ENCODE data around the gene DUSP28. TPM values are rescaled to one million over a fixed set of nuclear protein-coding genes. Genes with fewer than 3 reads are reported as not detected.

The DUSP28 gene
- total RNA-seq, 1 experiment from 2014 or later = 6.3 TPM

DNA sequence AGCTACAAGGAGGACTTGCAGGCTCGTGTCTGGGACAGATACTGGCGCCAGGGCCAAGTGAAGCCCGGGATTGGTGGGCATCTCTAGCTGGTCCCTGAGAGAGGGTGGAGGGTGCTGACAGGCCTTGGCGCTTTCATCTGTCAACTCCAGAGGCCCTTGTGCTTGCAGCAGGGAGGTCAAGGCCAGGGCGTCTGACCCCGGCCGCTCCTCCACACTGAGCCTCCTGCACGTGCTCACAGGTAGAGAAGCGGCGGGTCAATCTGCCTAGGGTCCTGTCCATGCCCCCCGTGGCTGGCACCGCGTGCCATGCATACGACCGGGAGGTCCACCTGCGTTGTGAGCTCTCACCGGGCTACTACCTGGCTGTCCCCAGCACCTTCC lies 35.9 kb downstream of the DUSP28 start:
- H3K4me3 ChIP-seq = no peak overlapping the region
- no peak for DNase-seq
- no peaks in the 10 kb centered on the region for H3K27me3 ChIP-seq
- no peaks in the 10 kb centered on the region for H3K9me3 ChIP-seq
- H3K36me3 ChIP-seq = no peaks in the 10 kb centered on the region

DNA sequence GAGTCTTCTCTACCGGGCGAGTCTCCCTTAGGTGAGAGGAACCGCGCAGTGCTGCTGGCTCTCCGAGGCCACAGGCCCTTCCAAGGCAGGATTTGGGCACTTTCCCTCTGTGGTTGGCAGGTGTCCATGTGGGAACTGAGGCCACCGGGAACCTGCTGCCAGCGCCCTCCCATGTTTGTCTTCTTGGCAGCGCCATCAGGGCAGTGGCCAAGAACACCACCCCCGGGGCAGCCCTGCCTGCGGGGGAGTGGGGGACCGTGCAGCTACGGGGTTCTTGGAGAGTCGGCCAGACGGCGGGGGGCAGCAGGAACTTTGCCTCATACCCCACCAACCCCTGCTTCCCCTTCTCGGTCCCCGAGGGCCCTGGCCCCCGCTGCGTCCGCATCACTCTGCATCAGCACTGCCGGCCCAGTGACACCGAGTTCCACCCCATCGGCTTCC lies 36.4 kb downstream of the DUSP28 start:
- Histone ChIP-seq H3K27me3 (no peaks in the 10 kb centered on the region), H3K4me3 (no peak overlapping the region), H3K36me3 (no peaks in the 10 kb centered on the region), H3K9me3 (no peaks in the 10 kb centered on the region)
- DNase-seq = no peak

- no peaks in the 10 kb centered on the region for H3K27me3 ChIP-seq
- H3K9me3 ChIP-seq = no peaks in the 10 kb centered on the region
- H3K36me3 ChIP-seq = no peaks in the 10 kb centered on the region
- no peak overlapping the region for H3K4me3 ChIP-seq
- no peak for DNase-seq
These were observed 36.9 kb downstream of the DUSP28 start for GRCh38 chr2:240597054-240597418.

GRCh38 chr2:240597419-240598181 lies 37.4 kb downstream of the DUSP28 start:
- H3K36me3 ChIP-seq = no peaks in the 10 kb centered on the region
- DNase-seq = no peak

DNA sequence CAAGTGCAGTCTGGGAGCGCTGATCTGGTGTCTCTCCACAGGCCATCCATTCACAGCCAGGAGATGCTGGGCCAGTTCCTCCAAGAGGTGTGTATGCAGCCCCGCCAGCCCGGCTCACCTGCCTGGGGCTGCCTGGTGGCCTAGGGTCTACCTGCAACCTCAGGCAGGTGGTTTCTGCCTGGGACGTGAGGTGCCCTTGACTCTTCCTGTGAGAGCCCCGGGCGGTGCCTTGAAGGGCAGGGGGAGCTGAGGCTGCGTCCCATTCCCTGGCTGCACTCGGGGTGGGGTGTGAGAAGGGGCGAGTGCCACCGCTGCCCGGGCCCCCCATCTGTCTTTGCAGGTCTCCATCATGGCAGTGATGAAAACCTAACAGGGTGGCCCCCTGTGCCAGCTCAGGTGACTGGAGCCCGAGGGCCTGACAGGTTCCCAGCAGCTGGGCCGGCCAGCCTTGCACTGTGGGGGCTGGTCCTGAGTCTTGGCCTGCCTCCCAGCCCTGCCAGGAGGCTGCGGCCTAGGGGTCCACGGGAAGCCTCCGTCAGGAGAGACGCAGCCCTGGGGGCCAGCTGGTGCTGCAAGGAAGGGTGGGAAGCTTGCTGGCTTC lies 38.3 kb downstream of the DUSP28 start:
- Histone ChIP-seq H3K4me3 (no peak overlapping the region), H3K27me3 (no peaks in the 10 kb centered on the region), H3K9me3 (no peaks in the 10 kb centered on the region), H3K36me3 (no peaks in the 10 kb centered on the region)
- DNase-seq = no peak

More at GRCh38 chr2:240597419-240598181, 37.4 kb downstream of the DUSP28 start:
- Histone ChIP-seq H3K9me3 (no peaks in the 10 kb centered on the region), H3K4me3 (no peak overlapping the region), H3K27me3 (no peaks in the 10 kb centered on the region)

- no peak for DNase-seq
- Histone ChIP-seq H3K9me3 (no peaks in the 10 kb centered on the region), H3K36me3 (no peaks in the 10 kb centered on the region), H3K27me3 (no peaks in the 10 kb centered on the region), H3K4me3 (no peak overlapping the region)
These were observed 39.0 kb downstream of the DUSP28 start for GRCh38 chr2:240599141-240599583.

- no peak for DNase-seq
- Histone ChIP-seq H3K27me3 (no peaks in the 10 kb centered on the region), H3K9me3 (no peaks in the 10 kb centered on the region), H3K36me3 (no peaks in the 10 kb centered on the region), H3K4me3 (no peak overlapping the region)
These were observed 40.3 kb downstream of the DUSP28 start for GRCh38 chr2:240600451-240600961.

GRCh38 chr2:240601061-240601830 lies 41.1 kb downstream of the DUSP28 start:
- Histone ChIP-seq H3K36me3 (no peaks in the 10 kb centered on the region), H3K9me3 (no peaks in the 10 kb centered on the region), H3K27me3 (no peaks in the 10 kb centered on the region), H3K4me3 (no peak overlapping the region)
- DNase-seq = no peak

GRCh38 chr2:240601831-240602160 lies 41.6 kb downstream of the DUSP28 start:
- Histone ChIP-seq H3K9me3 (no peaks in the 10 kb centered on the region), H3K4me3 (no peak overlapping the region), H3K27me3 (no peaks in the 10 kb centered on the region), H3K36me3 (no peaks in the 10 kb centered on the region)
- DNase-seq = no peak

DNA sequence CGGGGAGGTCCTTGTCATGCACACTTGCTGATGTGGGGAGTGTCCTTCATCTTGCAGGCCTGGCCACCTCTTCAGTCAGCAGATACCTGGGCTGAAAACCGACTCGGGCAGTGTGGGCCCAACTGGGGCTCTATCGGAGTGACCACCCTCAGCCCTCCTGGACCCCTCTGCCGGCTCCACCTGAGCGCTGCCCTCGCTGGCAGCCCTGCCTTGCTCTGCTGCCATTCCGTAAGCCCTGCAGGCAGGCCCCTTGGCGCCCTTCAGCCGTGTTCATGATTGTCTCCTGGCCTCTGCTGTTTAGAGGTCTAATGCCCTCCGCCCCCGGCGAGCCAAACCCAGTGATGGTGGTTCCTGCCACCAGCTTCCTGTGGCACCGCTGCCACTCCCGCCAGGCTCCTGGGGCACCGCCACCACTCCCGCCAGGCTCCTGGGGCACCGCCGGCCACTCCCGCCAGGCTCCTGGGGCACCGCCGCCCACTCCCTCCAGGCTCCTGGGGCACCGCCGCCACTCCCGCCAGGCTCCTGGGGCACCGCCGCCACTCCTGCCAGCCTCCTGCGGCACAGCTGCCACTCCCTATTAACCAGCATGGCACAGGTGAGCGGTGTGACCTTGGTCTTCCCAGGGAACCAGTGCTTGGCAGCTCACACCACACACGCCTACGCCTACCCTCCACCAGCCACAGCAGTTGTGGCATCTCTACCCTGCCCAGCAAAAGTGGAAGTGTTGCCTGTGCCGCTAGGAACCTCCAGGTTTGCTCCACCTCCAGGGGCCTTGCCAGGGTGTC lies 42.3 kb downstream of the DUSP28 start:
- no peaks in the 10 kb centered on the region for H3K36me3 ChIP-seq
- H3K4me3 ChIP-seq = no peak overlapping the region
- H3K9me3 ChIP-seq = no peaks in the 10 kb centered on the region
- DNase-seq = no peak
- no peaks in the 10 kb centered on the region for H3K27me3 ChIP-seq

GRCh38 chr2:240603081-240603835 lies 43.1 kb downstream of the DUSP28 start:
- no peaks in the 10 kb centered on the region for H3K27me3 ChIP-seq
- DNase-seq = no peak
- no peak overlapping the region for H3K4me3 ChIP-seq
- H3K9me3 ChIP-seq = no peaks in the 10 kb centered on the region
- H3K36me3 ChIP-seq = no peaks in the 10 kb centered on the region

- Histone ChIP-seq H3K4me3 (no peak overlapping the region), H3K36me3 (no peaks in the 10 kb centered on the region), H3K27me3 (no peaks in the 10 kb centered on the region), H3K9me3 (no peaks in the 10 kb centered on the region)
- no peak for DNase-seq
These were observed 43.7 kb downstream of the DUSP28 start for GRCh38 chr2:240603846-240604245.

- no peaks in the 10 kb centered on the region for H3K27me3 ChIP-seq
- no peaks in the 10 kb centered on the region for H3K9me3 ChIP-seq
- peak; percentile 56 for DNase-seq
- H3K4me3 ChIP-seq = no peak overlapping the region
- no peaks in the 10 kb centered on the region for H3K36me3 ChIP-seq
These were observed 44.3 kb downstream of the DUSP28 start for GRCh38 chr2:240604291-240604938.

DNA sequence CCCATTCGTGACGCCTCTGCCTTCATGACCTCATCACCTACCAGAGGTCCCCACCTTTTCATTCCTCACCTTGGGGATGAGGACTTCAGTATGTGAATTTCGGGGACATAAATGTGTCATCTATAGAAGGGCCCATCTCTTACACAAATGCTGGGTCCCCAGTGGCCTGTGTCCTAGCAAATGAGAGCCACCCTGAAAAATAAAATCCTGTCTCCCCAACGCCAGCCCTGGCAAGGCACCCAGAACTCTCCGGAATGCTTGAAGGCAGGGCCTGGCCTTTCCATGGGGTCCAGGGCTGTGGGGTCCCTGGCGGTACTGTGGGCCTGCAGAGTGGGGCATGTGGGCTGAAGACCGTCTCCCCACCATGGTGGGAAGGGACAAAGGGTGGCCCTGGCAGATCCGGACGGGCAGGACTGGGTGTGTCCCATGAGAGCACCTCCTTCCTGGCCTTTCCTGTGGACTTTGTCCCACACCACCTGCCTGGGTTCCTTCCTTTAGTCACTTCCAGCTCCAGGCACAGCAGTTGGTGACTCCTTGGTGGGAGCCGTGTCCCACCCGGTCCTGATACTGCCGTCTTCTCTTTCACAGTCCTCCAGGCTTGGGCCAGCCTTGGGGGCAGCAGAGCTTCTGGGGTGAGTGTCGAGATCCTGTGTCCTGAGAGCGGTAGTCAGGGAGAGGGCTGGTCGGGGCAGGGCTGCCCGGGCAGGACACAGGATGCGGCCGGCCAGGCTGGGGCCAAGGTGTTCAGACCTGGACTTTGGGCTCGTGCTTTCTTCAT lies 45.0 kb downstream of the DUSP28 start:
- Histone ChIP-seq H3K27me3 (no peaks in the 10 kb centered on the region), H3K4me3 (no peak overlapping the region), H3K9me3 (no peaks in the 10 kb centered on the region), H3K36me3 (no peaks in the 10 kb centered on the region)
- DNase-seq = no peak
